Peyer's patch (tissue), 4 donors: ENCODE results near the gene TSPO2.

Source experiments
- CTCF ChIP-seq, 6 experiments: fragments of 450-650 bp in 4 of 6; fragments of 200-600 bp in 2 of 6; sonication (generic) in 1 of 6; IDR thresholded peaks; one replicate each; pipeline ENCODE4 v1.5.1; 2017 to 2019; ENCODE audit warnings: antibody characterized with exemption in 6 of 6, mild to moderate bottlenecking in 3 of 6, moderate library complexity in 1 of 6
- POLR2A ChIP-seq, 2 donors: fragments of 450-650 bp; IDR thresholded peaks; one replicate each; pipeline ENCODE4 v1.5.1; 2017; ENCODE audit warnings: antibody characterized with exemption in 2 of 2, mild to moderate bottlenecking in 2 of 2, moderate library complexity in 2 of 2

GRCh38 chr6:41017663-41018062 is 24.6 kb upstream of the TSPO2 start:
- TF ChIP-seq POLR2A (IDR thresholded peaks at IDR 0.05): no peak
- TF ChIP-seq CTCF (IDR thresholded peaks at IDR 0.05): no peak
